GM12878 (cell line): ENCODE results near the gene ADAMTSL1. TPM values are rescaled to one million over a fixed set of nuclear protein-coding genes. Genes with fewer than 3 reads are reported as not detected.

Experiments used
- ATAC-seq: fragments of 200-7000 bp; cut with Tn5 transposase; 3 replicates; pipeline ENCODE4 v1.9.1; 2020; ENCODE audit warnings: mild to moderate bottlenecking, moderate library complexity
- BruUV-seq: library from RNA; stranded (reverse); fragments of 400-500 nt; replicated peaks from 2 replicates; lab custom pipeline; 2021; lab: Mats Ljungman, UMichigan
- CTCF ChIA-PET: fragments of 300-600 bp; sonication (Branson Sonifier 250); formaldehyde crosslinking; extraction: SDS; loops from one replicate; lab custom pipeline; 2021; ENCODE audit warnings: inconsistent platforms; lab: Yijun Ruan, JAX
- POLR2A ChIA-PET: fragments of 350-600 bp; formaldehyde crosslinking; extraction: SDS; loops from one replicate; lab custom pipeline; 2021; ENCODE audit warnings: inconsistent platforms; lab: Charles Lee
- RAD21 ChIA-PET: fragments of 300-600 bp; sonication (Branson Sonifier 250); formaldehyde crosslinking; loops from one replicate; lab custom pipeline; 2023; ENCODE audit warnings: antibody characterized with exemption; ENCODE audit not compliant: unreplicated experiment; lab: Charles Lee
- SMC1A ChIA-PET: fragments of 300-600 bp; sonication (Branson Sonifier 250); formaldehyde crosslinking; loops from one replicate; lab custom pipeline; 2023; ENCODE audit not compliant: unreplicated experiment, uncharacterized antibody; lab: Charles Lee
- DNase-seq: peaks from one replicate; pipeline ENCODE4 v3.0.0-alpha.2; 2011; ENCODE audit warnings: low read depth, low spot score
- FAIRE-seq: peaks from 3 replicates; lab custom pipeline; 2011; peaks lifted over from hg19 to GRCh38; lab: Jason Lieb, UNC
- H2AFZ ChIP-seq: 2 replicates; pipeline ENCODE4 v1.6.0; 2011; ENCODE audit warnings: low read depth, low read length, control low read depth; ENCODE audit not compliant: control insufficient read depth
- H3K27ac ChIP-seq: 2 replicates; pipeline ENCODE4 v1.5.1; 2011; ENCODE audit warnings: control low read depth; ENCODE audit not compliant: control insufficient read depth, insufficient read depth
- H3K27me3 ChIP-seq, 2 experiments: replicated peaks in 1 of 2; 2 replicates each; pipeline versions ENCODE4 v1.6.0 to v1.6.1; 2011; ENCODE audit warnings: low read length in 1 of 2; ENCODE audit not compliant: control insufficient read depth in 2 of 2, insufficient read depth in 2 of 2
- H3K36me3 ChIP-seq, 2 experiments: 2 replicates each; pipeline ENCODE4 v1.5.1; 2011; ENCODE audit warnings: low read length in 1 of 2; ENCODE audit not compliant: control insufficient read depth in 2 of 2, insufficient read depth in 2 of 2
- H3K4me1 ChIP-seq: 2 replicates; pipeline ENCODE4 v1.6.1; 2011; ENCODE audit warnings: mild to moderate bottlenecking, low read length, moderate library complexity, mixed read lengths; ENCODE audit not compliant: control insufficient read depth, insufficient read depth
- H3K4me2 ChIP-seq: 2 replicates; pipeline ENCODE4 v1.6.0; 2011; ENCODE audit warnings: control low read depth; ENCODE audit not compliant: control insufficient read depth, insufficient read depth
- H3K4me3 ChIP-seq: fragments of 200-600 bp; sonication (generic); 2 replicates; pipeline ENCODE4 v1.5.1; 2016
- H3K79me2 ChIP-seq: 2 replicates; pipeline ENCODE4 v1.6.0; 2011; ENCODE audit warnings: low read length; ENCODE audit not compliant: control insufficient read depth, insufficient read depth
- H3K9ac ChIP-seq: 2 replicates; pipeline ENCODE4 v1.8.0; 2011; ENCODE audit warnings: low read length, control low read depth, mixed read lengths; ENCODE audit not compliant: control insufficient read depth, insufficient read depth
- H3K9me3 ChIP-seq: replicated peaks from 3 replicates; pipeline ENCODE4 v1.5.1; 2011; ENCODE audit warnings: mild to moderate bottlenecking, low read length; ENCODE audit not compliant: control insufficient read depth, insufficient read depth
- H4K20me1 ChIP-seq: 2 replicates; pipeline ENCODE4 v1.6.0; 2011; ENCODE audit not compliant: control insufficient read depth, insufficient read depth
- CHD1 ChIP-seq: IDR thresholded peaks from 2 replicates; pipeline ENCODE4 v1.6.1; 2012; ENCODE audit warnings: low read depth, low read length, improper control_type of control experiment
- CREM ChIP-seq: IDR thresholded peaks from 2 replicates; pipeline ENCODE4 v1.6.1; 2014; ENCODE audit warnings: antibody characterized with exemption, low read depth
- EED ChIP-seq: sonication (generic); IDR thresholded peaks from 2 replicates; pipeline ENCODE4 v1.6.1; 2016; ENCODE audit warnings: antibody characterized with exemption, low read depth
- EP300 ChIP-seq, 2 experiments: fragments of 150-350 bp in 1 of 2; IDR thresholded peaks; 2 replicates each; pipeline ENCODE4 v1.6.1; 2011 to 2012; ENCODE audit warnings: low read depth in 2 of 2, low read length in 2 of 2, borderline replicate concordance in 1 of 2, improper control_type of control experiment in 1 of 2, inconsistent platforms in 1 of 2; ENCODE audit not compliant: control insufficient read depth in 1 of 2
- RAD21 ChIP-seq: IDR thresholded peaks from 2 replicates; pipeline ENCODE4 v1.6.1; 2011; ENCODE audit warnings: mild to moderate bottlenecking, low read depth, low read length, moderate library complexity; ENCODE audit not compliant: insufficient read depth
- RUNX3 ChIP-seq: IDR thresholded peaks from 2 replicates; pipeline ENCODE4 v1.6.1; 2012; ENCODE audit warnings: low read length, inconsistent platforms
- SIX5 ChIP-seq: IDR thresholded peaks from 2 replicates; pipeline ENCODE4 v1.6.1; 2011; ENCODE audit warnings: mild to moderate bottlenecking, low read depth, low read length, moderate library complexity; ENCODE audit not compliant: severe bottlenecking
- SUPT20H ChIP-seq: IDR thresholded peaks from 2 replicates; pipeline ENCODE4 v1.6.1; 2011; ENCODE audit warnings: low read depth, mild to moderate bottlenecking, low read length, moderate library complexity, borderline replicate concordance; ENCODE audit not compliant: control insufficient read depth
- TARDBP ChIP-seq: IDR thresholded peaks from 2 replicates; pipeline ENCODE4 v1.6.1; 2016; ENCODE audit warnings: borderline replicate concordance
- USF2 ChIP-seq: IDR thresholded peaks from 2 replicates; pipeline ENCODE4 v1.6.1; 2011; ENCODE audit warnings: low read depth, low read length, improper control_type of control experiment, borderline replicate concordance
- ZNF384 ChIP-seq: IDR thresholded peaks from 2 replicates; pipeline ENCODE4 v1.6.1; 2012; ENCODE audit warnings: low read depth, mild to moderate bottlenecking, low read length, improper control_type of control experiment, borderline replicate concordance
- WGBS: methylation state at CpG from one replicate; pipeline ENCODE4 v1.1.6; 2016; ENCODE audit warnings: low lambda C conversion rate; ENCODE audit not compliant: insufficient replicate concordance, insufficient coverage; ENCODE audit errors: missing lambda C conversion rate; 5-methylcytosine and 5-hydroxymethylcytosine counted together
- in situ Hi-C: fragments of 300-500 bp; cut with MboI; formaldehyde crosslinking; loops from 9 replicates; pipeline ENCODE4 v1.14.3; 2018; ENCODE audit warnings: mixed read lengths
- intact Hi-C: fragments of 100-400 bp; cut with micrococcal nuclease; formaldehyde crosslinking; loops from one replicate; pipeline ENCODE4 v1.14.2; 2022; ENCODE audit not compliant: unreplicated experiment
- polyA plus RNA-seq, 11 experiments: library from polyadenylated mRNA; depleted of rRNA in 4 of 11; unstranded in 6 of 11; stranded (reverse) in 5 of 11; fragments of >200 nt; fragmentation: Nextera tagmentation in 4 of 11; fragmentation: Illumina TruSeq in 1 of 11; extraction: Ambion mirVana in 4 of 11; extraction: Trizol in 1 of 11; gene quantifications; 1 replicate in 1 of 11; 2 replicates in 10 of 11; pipeline versions ENCODE4 v1.2.1 to v1.2.3, GENCODE V29; 2011 to 2016; ENCODE audit warnings: inconsistent platforms in 2 of 11, missing spikeins in 2 of 11, low read depth in 1 of 11
- total RNA-seq, 4 experiments: library from RNA; depleted of rRNA in 3 of 4; stranded (reverse); fragments of >200 nt in 3 of 4; fragmentation: Illumina TruSeq in 1 of 4; extraction: Trizol in 1 of 4; gene quantifications; 2 replicates each; pipeline versions ENCODE4 v1.2.1 to v1.2.3, GENCODE V29; 2013 to 2021

The ADAMTSL1 gene
- total and polyA plus RNA-seq, 10 of the 15 experiments (the other 5 are each of a cell fraction or from before 2014, with no cell fraction given), result 0.01 to 0.10 (median 0.07) TPM; not detected in 6

- SMC1A ChIA-PET, result interaction anchor here (0.8 kb wide), 1 partner anchor 12 kb away, joined by 3 read pairs; no protein-coding TSS in a partner anchor
- Histone ChIP-seq H3K79me2 (no peaks in the 10 kb centered on the region), H3K36me3 (no peaks in the 10 kb centered on the region), H3K27ac (no peak overlapping the region), H3K4me3 (no peak overlapping the region), H2AFZ (no peak overlapping the region), H3K4me2 (no peak overlapping the region)
- POLR2A ChIA-PET, result no interaction called here
- no TSS peak for BruUV-seq
- ATAC-seq (no peak), DNase-seq (no peak)
- WGBS, result 78% methylated on average over 10 of the region's 10 CpGs
- no peak for TF ChIP-seq SUPT20H
- no peak for TF ChIP-seq EED
- no peak for TF ChIP-seq RAD21
- no peak for TF ChIP-seq USF2
- TF ChIP-seq TARDBP, result no peak
- TF ChIP-seq CREM, result no peak
- TF ChIP-seq ZNF384, result no peak
- no peak for TF ChIP-seq CHD1
- no peak for TF ChIP-seq RUNX3
- TF ChIP-seq EP300 (IDR thresholded peaks at IDR 0.05; ENCODE audit: borderline replicate concordance in 1 of 2, control insufficient read depth in 1 of 2, low read depth in 2 of 2, low read length in 2 of 2), result no peak
- no peak for TF ChIP-seq SIX5
- TF ChIP-seq, all 136 proteins: peak for 0
- no peak for FAIRE-seq
- Histone ChIP-seq H3K27me3 (no peaks in the 10 kb centered on the region), H4K20me1 (no peaks in the 10 kb centered on the region), H3K9me3 (no peaks in the 10 kb centered on the region), H3K4me1 (no peaks in the 10 kb centered on the region), H3K9ac (no peak overlapping the region)
- ChIA-PET RAD21 (no interaction called here), CTCF (interaction anchor here (0.6 kb wide), 2 partner anchors 479 to 996 kb away, joined by 3 read pairs; no protein-coding TSS in a partner anchor)
- in situ Hi-C loops, result no loop called here
- intact Hi-C loops, result no loop called here
Observed at GRCh38 chr9:18788256-18788655, 314.3 kb downstream of the ADAMTSL1 start.
